HTERT RPE-1 (cell line): ENCODE results near the gene SDR39U1.

Experiments used
- in situ Hi-C: fragments of 300-500 bp; cut with MboI; formaldehyde crosslinking; loops from 4 replicates; pipeline ENCODE4 v1.14.3; 2020; ENCODE audit warnings: low sequenced_read_pairs

The SDR39U1 gene

DNA sequence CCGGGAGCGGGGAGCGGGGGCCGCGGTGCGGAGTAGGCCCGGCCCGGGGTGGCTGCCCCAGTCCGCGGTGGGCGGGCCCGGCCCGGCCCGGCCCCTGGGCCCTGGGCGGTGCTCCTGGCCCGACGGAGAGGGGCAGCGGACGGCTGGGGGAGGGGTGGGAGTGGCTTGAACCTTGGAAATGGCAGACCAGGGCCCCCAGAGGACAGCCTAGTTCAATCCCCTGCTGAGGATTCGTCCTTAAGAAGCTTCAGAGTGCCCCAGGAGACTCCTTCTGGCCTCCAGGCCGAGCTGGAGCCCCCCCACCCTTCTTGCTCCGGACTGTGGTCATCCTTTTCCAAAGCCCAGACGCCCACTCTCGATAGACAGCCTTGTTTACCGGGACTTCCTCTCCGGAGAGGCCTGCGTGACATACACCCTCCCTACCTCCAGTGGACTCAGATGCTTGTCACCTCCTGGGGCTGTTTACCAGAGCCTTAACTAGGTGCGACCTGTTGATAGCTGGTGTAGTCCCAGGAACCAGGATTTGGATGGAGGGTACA is 12.4 kb downstream of the SDR39U1 start:
- in situ Hi-C loops, result no loop called here

- in situ Hi-C loops, result no loop called here
Measured at GRCh38 chr14:24429395-24430142, 13.0 kb downstream of the SDR39U1 start, which contains the start of the genes CBLN3 and KHNYN. TSS of gene CBLN3 (minus strand) at chr14:24429668. CDS start at chr14:24429054, 614 bp downstream. TSS of gene KHNYN (plus strand) at chr14:24429954. CDS start at chr14:24430731, 777 bp downstream.

GRCh38 chr14:24428628-24429394 is 13.8 kb downstream of the SDR39U1 start:
- in situ Hi-C loops, result no loop called here

DNA sequence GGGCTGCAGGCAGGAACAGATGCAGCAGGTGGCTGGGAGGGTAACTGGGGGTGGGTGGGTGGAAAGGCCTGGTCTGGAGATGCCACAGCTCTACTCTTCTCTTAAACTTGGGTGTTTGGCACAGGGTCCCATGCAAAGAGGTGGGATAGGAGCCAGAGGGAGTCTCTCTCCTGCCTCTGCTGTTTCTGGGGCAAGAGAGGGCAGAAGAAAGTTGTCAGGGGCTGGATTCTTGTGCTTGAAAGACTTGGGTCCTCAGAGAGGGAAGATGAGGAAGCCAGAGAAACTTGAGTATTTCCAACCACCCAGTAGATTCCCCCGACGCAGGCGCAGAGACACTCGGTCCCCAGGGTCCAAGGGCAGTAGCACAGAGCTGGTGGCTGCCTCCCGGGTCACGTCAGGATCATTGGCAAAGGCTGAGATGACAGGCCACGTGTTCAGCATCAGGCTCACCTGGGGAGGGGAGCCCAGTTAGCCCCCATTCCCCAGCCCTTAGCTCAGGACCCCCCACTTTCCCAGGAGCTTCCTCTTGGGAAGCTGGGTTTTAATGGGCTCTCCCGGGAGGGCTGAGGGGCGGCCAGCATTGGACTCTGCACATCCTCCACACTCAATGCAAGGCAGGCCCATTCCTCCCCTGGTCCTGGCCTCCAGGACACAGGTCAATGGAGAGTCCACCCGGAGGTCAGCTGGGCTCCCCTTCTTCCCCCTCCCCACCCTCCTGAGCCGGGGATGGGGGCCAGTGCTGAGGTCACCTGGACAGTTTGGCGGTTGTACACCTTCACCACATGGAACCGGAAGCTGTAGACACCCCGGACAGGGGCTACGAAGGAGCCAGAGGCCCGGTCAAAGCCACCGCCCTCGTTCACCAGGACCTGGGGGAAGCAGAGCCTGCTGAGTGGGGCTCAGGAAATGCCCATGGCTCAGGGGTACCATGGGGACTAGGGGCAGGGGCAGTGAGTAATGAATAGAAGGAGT is 14.8 kb downstream of the SDR39U1 start:
- in situ Hi-C loops, result no loop called here

DNA sequence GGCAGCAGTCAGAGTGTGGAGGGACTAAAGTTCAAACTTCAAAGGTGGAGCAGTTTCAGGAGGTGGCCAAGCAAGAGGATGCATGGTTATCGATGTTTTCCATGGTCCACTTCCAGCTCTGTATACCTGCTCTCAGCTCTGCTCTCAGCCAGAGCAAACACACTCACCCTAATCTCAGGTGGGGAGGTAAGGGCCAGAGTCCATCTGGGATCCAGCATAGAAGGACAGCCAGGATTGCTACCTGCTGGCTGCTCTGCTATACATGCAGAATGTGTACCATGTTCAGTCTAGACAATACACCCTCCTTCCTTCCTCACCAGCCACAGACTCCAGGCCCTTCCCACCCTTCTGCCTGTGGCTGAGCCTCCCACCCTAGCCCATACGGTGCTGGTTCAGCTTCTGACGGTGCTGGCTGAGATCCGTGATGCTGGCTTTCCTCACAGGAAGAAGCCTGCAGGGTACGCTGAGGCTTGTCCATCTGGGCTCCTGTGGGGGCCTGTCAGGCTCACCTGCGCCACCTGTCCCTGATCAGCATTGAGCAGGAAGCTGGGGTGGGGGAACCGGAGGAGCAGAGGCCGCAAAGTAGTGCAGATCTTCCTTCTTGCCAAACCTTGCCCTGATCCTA is 15.6 kb downstream of the SDR39U1 start:
- in situ Hi-C loops, result no loop called here

- in situ Hi-C loops, result no loop called here
Measured at GRCh38 chr14:24426150-24426911, 16.2 kb downstream of the SDR39U1 start.

DNA sequence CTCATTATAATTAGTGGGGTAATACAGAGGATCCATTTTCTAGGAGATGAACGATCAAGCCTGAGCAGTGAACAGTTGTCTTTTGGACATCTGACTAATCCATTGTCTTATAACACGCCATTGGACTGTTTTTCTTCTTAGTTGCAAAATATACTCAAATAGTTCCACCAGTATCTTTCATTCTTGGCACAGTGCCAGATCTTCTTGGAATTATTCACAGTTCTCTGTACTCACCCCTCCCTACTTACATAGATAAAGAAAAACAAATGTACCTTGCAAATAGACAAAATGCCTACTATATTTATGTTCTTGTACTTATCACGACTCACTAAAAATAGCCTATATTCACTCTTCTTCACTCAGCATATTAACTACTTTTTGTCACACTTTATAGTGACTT is 16.9 kb downstream of the SDR39U1 start:
- in situ Hi-C loops, result no loop called here

DNA sequence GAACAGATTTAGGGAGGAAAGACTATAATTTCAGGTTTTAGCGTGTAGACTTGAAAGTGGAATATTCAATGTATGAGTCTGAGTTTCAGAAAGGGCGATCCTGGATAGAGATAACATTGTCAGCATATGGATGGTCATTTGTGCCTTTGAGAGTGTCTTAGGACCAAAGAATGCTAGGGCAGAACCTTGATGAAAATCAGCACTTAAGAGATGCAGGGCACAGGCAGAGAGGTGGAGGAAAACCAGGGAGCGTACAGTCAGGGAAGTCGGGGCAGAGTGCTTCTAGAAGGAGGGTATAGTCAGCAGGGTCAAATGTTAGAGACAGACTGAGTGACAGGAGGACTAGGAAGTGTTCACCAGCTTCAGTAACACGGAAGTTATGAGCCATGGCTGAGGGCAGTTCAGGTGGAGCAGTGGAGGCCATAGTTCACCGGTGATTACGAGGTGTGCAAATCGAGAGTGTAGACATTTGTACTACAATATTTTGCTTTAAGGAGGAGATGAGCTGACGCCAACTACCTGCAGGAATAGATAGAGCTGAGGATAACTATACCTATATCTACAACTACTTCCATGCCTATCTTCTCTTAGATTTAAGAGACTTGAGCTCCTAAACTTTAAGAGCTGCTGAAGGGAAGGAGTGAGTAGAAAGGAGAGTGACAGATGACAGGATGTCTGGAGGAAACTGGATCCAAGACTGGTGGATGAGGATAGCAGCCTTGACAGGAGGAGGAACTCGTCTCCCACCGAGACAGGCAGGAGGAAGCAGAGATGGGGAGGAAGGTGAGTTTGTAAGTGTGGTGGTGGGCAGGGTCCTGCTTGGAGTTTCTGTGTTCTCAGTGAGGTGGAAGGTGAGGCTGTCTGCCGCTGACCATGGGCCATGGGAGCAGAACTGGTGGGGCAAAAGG is 19.6 kb downstream of the SDR39U1 start:
- in situ Hi-C loops, result no loop called here

DNA sequence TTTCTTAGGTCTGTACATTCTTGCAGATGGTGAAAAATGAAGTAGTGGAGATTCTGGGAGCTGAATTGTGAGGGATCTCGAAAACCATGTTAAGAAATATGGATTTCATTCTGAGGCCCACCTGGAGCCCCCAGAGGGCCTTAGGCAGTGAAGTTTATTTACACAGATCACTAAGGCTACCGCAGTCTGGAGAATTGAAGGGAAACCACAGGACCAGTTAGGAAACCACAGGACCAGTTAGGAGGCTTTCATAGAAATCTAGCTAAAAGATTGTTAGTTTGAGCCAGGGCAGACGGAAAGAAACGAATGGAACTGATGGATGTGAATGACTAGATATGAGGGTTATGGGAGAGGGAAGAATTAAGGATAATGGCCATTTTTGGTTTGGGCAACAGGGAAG is 20.3 kb downstream of the SDR39U1 start:
- in situ Hi-C loops, result no loop called here

DNA sequence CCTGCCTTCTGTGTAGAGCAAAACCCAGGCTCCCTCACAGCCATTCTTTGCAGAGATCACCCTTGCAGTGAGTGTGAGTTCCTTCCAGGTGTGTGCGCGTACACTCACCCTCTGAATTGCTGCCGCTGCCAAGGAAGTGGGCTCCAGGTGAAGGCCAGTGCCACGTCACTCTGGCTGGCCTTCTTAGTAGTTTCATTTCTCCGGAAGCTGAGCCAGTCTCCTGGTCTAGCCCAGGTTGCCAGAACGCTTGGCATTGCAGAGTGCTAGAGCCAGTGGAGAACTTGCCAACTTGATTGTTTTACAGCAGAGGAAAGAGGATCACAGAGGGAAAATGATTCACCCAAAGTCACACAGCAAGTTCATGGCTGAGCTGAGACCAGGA is 24.1 kb downstream of the SDR39U1 start:
- in situ Hi-C loops, result no loop called here

- in situ Hi-C loops, result no loop called here
Measured at GRCh38 chr14:24417832-24418491, 24.6 kb downstream of the SDR39U1 start.

GRCh38 chr14:24416932-24417619 is 25.5 kb downstream of the SDR39U1 start:
- in situ Hi-C loops, result no loop called here

- in situ Hi-C loops, result no loop called here
Measured at GRCh38 chr14:24416254-24416931, 26.2 kb downstream of the SDR39U1 start.

- in situ Hi-C loops, result no loop called here
Measured at GRCh38 chr14:24415421-24416253, 26.9 kb downstream of the SDR39U1 start.

GRCh38 chr14:24414732-24415420 is 27.7 kb downstream of the SDR39U1 start:
- in situ Hi-C loops, result no loop called here
